ENCODE measurements around the gene NFX1. TPM values are rescaled to one million over a fixed set of nuclear protein-coding genes. Genes with fewer than 3 reads are reported as not detected.

NFX1 gene
- total and polyA plus RNA-seq, 12 donors = 14.5 to 44.1 (median 33.7) TPM

GRCh38 chr9:33318781-33319180 lies 28.5 kb downstream of the NFX1 start:
- ATAC-seq (no peak), DNase-seq (no peak)
- no peak for TF ChIP-seq CTCF (IDR thresholded peaks at IDR 0.05)
- Histone ChIP-seq H3K36me3 (peaks cover 0 to 100% (median 71%) of the 10 kb centered on the region in 9 donors), H3K4me3 (no peak overlapping the region), H3K27ac (peak overlapping the region in 6 of 10 donors; percentile 10 to 68 (median 47)), H3K4me1 (peaks cover 0 to 35% (median 7%) of the 10 kb centered on the region in 9 donors), H3K9me3 (no peaks in the 10 kb centered on the region), H3K27me3 (no peaks in the 10 kb centered on the region)
- intact Hi-C loops (cut with DNase I) = no loop called here
- WGBS, 2 donors = 93 to 95% methylated on average over 8 of the region's 8 CpGs

GRCh38 chr9:33320230-33320567 lies 29.9 kb downstream of the NFX1 start:
- peaks cover 0 to 100% (median 63%) of the 10 kb centered on the region in 9 donors for H3K36me3 ChIP-seq
- ATAC-seq (peak in 2 of 8 donors; percentile 28 to 33), DNase-seq (no peak)
- WGBS, 2 donors = 95 to 98% methylated on average over 1 of the region's 1 CpG
- H3K4me1 ChIP-seq = peaks cover 0 to 35% (median 7%) of the 10 kb centered on the region in 9 donors
- H3K27ac ChIP-seq = peak overlapping the region in 8 of 10 donors; percentile 30 to 68 (median 54)
- peaks cover 0 to 5% (median 0%) of the 10 kb centered on the region in 11 donors for H3K9me3 ChIP-seq
- TF ChIP-seq CTCF (IDR thresholded peaks at IDR 0.05) = no peak
- no peaks in the 10 kb centered on the region for H3K27me3 ChIP-seq
- intact Hi-C loops (cut with DNase I) = no loop called here
- H3K4me3 ChIP-seq = no peak overlapping the region

GRCh38 chr9:33320568-33321261 lies 30.4 kb downstream of the NFX1 start:
- TF ChIP-seq CTCF (IDR thresholded peaks at IDR 0.05) = no peak
- ATAC-seq = peak in 4 of 8 donors; percentile 40 to 77 (median 63)
- Histone ChIP-seq H3K36me3 (peaks cover 0 to 100% (median 60%) of the 10 kb centered on the region in 9 donors), H3K27ac (peak overlapping the region in 8 of 10 donors; percentile 30 to 68 (median 54)), H3K27me3 (no peaks in the 10 kb centered on the region), H3K9me3 (peaks cover 0 to 6% (median 0%) of the 10 kb centered on the region in 11 donors), H3K4me1 (peaks cover 0 to 35% (median 7%) of the 10 kb centered on the region in 9 donors), H3K4me3 (no peak overlapping the region)
- no peak for DNase-seq
- WGBS, 2 donors = 95 to 98% methylated on average over 2 of the region's 2 CpGs
- intact Hi-C loops (cut with DNase I) = no loop called here

GRCh38 chr9:33329117-33329563 lies 38.8 kb downstream of the NFX1 start:
- TF ChIP-seq CTCF (IDR thresholded peaks at IDR 0.05) = no peak
- WGBS, 2 donors = 43 to 53% methylated on average over 4 of the region's 4 CpGs
- Histone ChIP-seq H3K36me3 (peaks cover 0 to 100% (median 18%) of the 10 kb centered on the region in 9 donors), H3K27me3 (no peaks in the 10 kb centered on the region), H3K4me3 (no peak overlapping the region), H3K9me3 (peaks cover 0 to 6% (median 0%) of the 10 kb centered on the region in 11 donors), H3K4me1 (peaks cover 0 to 21% (median 10%) of the 10 kb centered on the region in 9 donors), H3K27ac (peak overlapping the region; percentile 13 to 81 (median 67))
- peak in 1 of 2 donors; percentile 60 for DNase-seq
- peak; percentile 65 to 98 (median 90) for ATAC-seq
- intact Hi-C loops (cut with DNase I) = no loop called here
